ENCODE results near the gene TCOF1. TPM values are rescaled to one million over a fixed set of nuclear protein-coding genes. Genes with fewer than 3 reads are reported as not detected.

TCOF1 gene
- polyA plus RNA-seq, 1 donor (not counting 4 experiments of a cell fraction or from before 2014, with no cell fraction given), result 13.6 TPM

DNA sequence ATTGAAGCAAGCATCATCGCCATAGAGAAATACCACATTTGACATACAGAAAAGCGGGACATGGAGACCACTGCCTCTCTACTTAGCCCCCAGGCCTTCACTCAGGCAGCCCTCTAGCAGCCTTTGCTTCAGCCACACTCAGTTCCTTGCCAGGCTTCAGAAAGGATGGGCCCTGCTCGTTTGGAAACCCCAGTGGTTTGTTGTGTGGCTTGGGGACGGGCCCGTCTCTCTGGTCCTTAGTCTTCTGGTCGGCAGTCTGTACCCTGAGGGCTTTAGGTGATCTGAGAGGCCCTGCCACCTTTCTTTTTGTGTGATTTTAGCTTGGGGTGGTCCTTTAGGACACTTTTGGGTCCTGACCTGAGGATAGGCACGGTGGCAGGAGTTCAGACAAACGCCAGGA is 33.7 kb upstream of the TCOF1 start:
- no peaks in the 10 kb centered on the region for H4K20me1 ChIP-seq (ENCODE audit: control insufficient read depth, extremely low read depth, insufficient read depth, low read length)

DNA sequence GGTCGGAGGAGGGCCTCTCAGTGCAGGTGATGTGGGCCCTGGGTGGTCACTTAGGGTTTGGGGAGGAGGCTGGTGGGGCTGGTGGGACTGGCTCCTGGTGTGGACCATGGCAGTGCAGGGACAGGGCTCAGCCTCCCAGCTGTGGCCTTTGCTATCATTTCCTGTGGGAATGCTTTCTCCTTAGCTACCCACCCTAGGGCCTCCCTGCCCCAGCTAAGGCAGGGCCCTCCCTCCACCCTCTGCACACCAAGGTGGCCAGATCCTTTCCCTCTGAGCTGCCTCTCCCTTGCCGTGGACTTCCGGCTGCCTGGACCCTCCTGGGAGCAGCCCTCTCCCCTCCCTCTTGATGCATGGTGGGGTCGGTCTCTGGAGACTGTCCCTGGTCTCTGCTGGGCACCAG is 32.1 kb upstream of the TCOF1 start:
- Histone ChIP-seq H3K79me2 (ENCODE audit: control insufficient read depth, insufficient read depth, low read length) (no peaks in the 10 kb centered on the region), H3K4me2 (ENCODE audit: control insufficient read depth, extremely low read depth, insufficient read depth, low read depth, low read length) (no peak overlapping the region), H3K9me3 (ENCODE audit: control insufficient read depth, low read depth, low read length) (no peaks in the 10 kb centered on the region), H4K20me1 (ENCODE audit: control insufficient read depth, extremely low read depth, insufficient read depth, low read length) (no peaks in the 10 kb centered on the region), H3K9ac (ENCODE audit: control insufficient read depth, extremely low read depth, insufficient read depth, low read length) (no peak overlapping the region), H3K4me1 (ENCODE audit: control insufficient read depth, extremely low read depth, insufficient read depth, low read length) (peaks cover 31% of the 10 kb centered on the region), H3K9me1 (ENCODE audit: control insufficient read depth, extremely low read depth, insufficient read depth, low read length) (no peaks in the 10 kb centered on the region), H3K27ac (ENCODE audit: control insufficient read depth, insufficient read depth, low read length) (no peak overlapping the region), H2AFZ (ENCODE audit: control insufficient read depth, low read length) (no peak overlapping the region), H3K27me3 (ENCODE audit: control insufficient read depth, extremely low read depth, insufficient read depth, low read length) (no peaks in the 10 kb centered on the region), H3K4me3 (ENCODE audit: control insufficient read depth in 2 of 3, extremely low read depth in 1 of 3, insufficient read depth in 2 of 3, low read depth in 1 of 3, low read length in 3 of 3) (no peak overlapping the region), H3K36me3 (ENCODE audit: control insufficient read depth in 2 of 2, extremely low read depth in 1 of 2, insufficient read depth in 2 of 2, low read length in 2 of 2) (no peaks in the 10 kb centered on the region)
- no peak for TF ChIP-seq EZH2 (IDR thresholded peaks at IDR 0.05; ENCODE audit: low read length)
- TF ChIP-seq, protein P1, sequence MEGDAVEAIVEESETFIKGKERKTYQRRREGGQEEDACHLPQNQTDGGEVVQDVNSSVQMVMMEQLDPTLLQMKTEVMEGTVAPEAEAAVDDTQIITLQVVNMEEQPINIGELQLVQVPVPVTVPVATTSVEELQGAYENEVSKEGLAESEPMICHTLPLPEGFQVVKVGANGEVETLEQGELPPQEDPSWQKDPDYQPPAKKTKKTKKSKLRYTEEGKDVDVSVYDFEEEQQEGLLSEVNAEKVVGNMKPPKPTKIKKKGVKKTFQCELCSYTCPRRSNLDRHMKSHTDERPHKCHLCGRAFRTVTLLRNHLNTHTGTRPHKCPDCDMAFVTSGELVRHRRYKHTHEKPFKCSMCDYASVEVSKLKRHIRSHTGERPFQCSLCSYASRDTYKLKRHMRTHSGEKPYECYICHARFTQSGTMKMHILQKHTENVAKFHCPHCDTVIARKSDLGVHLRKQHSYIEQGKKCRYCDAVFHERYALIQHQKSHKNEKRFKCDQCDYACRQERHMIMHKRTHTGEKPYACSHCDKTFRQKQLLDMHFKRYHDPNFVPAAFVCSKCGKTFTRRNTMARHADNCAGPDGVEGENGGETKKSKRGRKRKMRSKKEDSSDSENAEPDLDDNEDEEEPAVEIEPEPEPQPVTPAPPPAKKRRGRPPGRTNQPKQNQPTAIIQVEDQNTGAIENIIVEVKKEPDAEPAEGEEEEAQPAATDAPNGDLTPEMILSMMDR (optimal IDR thresholded peaks at IDR 0.05 in 1 of 3, IDR thresholded peaks at IDR 0.05 in 1 of 3, conservative IDR thresholded peaks at IDR 0.05 in 1 of 3; ENCODE audit: extremely low read depth in 1 of 3, insufficient read depth in 2 of 3, low read length in 3 of 3), result no peak
- FAIRE-seq, result no peak
- dilution Hi-C loops (cut with MboI; ENCODE audit: extremely low pct_ligation_motif_present, low sequenced_read_pairs), result no loop called here
- DNase-seq (ENCODE audit: low read depth, low spot score), result no peak

More for the DNA sequence above, 33.7 kb upstream of the TCOF1 start:
- peaks cover 47% of the 10 kb centered on the region for H3K4me1 ChIP-seq (ENCODE audit: control insufficient read depth, extremely low read depth, insufficient read depth, low read length)
- H3K36me3 ChIP-seq (ENCODE audit: control insufficient read depth in 2 of 2, extremely low read depth in 1 of 2, insufficient read depth in 2 of 2, low read length in 2 of 2), result no peaks in the 10 kb centered on the region
- no peaks in the 10 kb centered on the region for H3K79me2 ChIP-seq (ENCODE audit: control insufficient read depth, insufficient read depth, low read length)
- no peak overlapping the region for H2AFZ ChIP-seq (ENCODE audit: control insufficient read depth, low read length)
- H3K4me2 ChIP-seq (ENCODE audit: control insufficient read depth, extremely low read depth, insufficient read depth, low read depth, low read length), result no peak overlapping the region
- H3K9me1 ChIP-seq (ENCODE audit: control insufficient read depth, extremely low read depth, insufficient read depth, low read length), result no peaks in the 10 kb centered on the region
- DNase-seq (ENCODE audit: low read depth, low spot score) (no peak), FAIRE-seq (no peak)
- H3K27ac ChIP-seq (ENCODE audit: control insufficient read depth, insufficient read depth, low read length), result no peak overlapping the region
- no peaks in the 10 kb centered on the region for H3K9me3 ChIP-seq (ENCODE audit: control insufficient read depth, low read depth, low read length)
- no peak overlapping the region for H3K4me3 ChIP-seq (ENCODE audit: control insufficient read depth in 2 of 3, extremely low read depth in 1 of 3, insufficient read depth in 2 of 3, low read depth in 1 of 3, low read length in 3 of 3)
- TF ChIP-seq EZH2 (IDR thresholded peaks at IDR 0.05; ENCODE audit: low read length), result no peak
- TF ChIP-seq, protein P1 (optimal IDR thresholded peaks at IDR 0.05 in 1 of 3, IDR thresholded peaks at IDR 0.05 in 1 of 3, conservative IDR thresholded peaks at IDR 0.05 in 1 of 3; ENCODE audit: extremely low read depth in 1 of 3, insufficient read depth in 2 of 3, low read length in 3 of 3), result no peak
- H3K27me3 ChIP-seq (ENCODE audit: control insufficient read depth, extremely low read depth, insufficient read depth, low read length), result no peaks in the 10 kb centered on the region
- no peak overlapping the region for H3K9ac ChIP-seq (ENCODE audit: control insufficient read depth, extremely low read depth, insufficient read depth, low read length)
- dilution Hi-C loops (cut with MboI; ENCODE audit: extremely low pct_ligation_motif_present, low sequenced_read_pairs), result no loop called here

Data from keratinocyte (primary cell).